Stimulated activated CD8-positive, alpha-beta memory T cell treated with anti-CD3 and anti-CD28 coated beads, Interleukin-4, amount 100 ng/mL, for 4 hours (primary cell): Measurements from ENCODE around the gene DBN1.
"Not testable (repeated sequence)": the region's sequence is repeated elsewhere in the genome, so short reads cannot be mapped to it uniquely, and the experiment has no call there.

Source experiments
- DNase-seq, 2 donors: peaks; one replicate each; pipeline ENCODE4 v3.0.0-alpha.2; 2020; ENCODE audit warnings: low read depth in 2 of 2, low spot score in 1 of 2

The DBN1 gene

DNA sequence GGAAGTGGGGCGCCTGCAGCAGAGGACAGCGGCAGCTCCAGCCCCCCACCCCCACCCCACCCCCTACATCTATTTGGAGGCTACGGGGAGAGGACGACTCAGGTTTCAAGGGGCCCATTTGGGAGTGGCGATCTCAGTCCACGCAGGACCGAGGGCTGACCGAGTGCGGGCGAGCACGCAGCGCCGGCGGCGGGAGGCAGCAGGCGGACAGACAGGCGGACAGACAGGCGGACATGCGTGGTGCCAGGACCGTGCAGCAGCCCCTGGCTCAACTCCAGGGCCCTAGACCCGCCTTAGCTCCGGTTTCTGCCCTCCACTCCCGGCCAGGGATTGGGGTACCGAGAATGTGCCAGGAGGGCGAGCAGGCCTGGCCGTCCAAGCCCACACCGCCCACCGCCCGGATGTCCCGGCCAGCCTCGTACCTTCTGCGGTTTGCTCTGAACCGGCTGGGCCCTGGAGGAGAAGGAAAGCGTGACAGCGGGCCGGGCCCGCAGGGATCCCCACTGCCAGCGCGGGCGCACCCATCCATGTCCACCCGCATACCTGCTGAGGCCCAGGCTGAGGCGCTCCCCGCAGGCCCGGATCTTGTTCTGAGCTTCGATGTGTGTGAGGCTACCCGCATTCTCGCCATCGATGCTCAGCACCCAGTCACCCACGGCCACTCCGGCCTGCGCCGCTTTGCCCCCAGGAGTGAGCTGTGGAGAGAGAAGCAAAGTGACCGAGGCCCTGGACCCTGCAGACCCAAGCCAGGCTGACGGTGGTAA is 18.7 kb upstream of the DBN1 start:
- DNase-seq, result no peak

DNA sequence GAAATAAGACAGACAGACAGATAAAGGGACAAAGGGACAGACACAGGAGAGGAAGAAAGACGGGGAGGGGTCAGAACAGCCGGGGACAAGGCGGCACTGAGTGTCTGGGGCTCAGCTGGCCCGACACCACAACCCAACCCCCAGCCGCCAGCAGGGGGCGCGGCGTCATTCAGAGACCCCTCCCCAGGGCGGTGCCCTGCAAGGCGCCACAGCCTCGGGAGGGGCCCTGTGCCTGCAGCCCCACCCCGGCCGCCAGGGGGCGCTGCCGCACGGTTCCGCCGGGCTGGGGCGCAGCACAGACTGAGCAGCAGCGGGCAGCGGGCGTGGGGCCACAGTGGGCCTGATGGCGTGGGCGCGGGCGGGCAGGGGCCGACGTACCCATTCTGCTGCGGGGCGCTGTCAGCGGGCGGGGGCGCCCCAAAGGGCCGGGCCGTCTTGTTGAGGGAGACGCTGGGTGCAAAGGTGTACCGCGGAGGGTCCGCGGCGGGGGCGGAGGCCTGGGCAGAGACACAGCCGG is 18.1 kb upstream of the DBN1 start:
- DNase-seq, result no peak

DNA sequence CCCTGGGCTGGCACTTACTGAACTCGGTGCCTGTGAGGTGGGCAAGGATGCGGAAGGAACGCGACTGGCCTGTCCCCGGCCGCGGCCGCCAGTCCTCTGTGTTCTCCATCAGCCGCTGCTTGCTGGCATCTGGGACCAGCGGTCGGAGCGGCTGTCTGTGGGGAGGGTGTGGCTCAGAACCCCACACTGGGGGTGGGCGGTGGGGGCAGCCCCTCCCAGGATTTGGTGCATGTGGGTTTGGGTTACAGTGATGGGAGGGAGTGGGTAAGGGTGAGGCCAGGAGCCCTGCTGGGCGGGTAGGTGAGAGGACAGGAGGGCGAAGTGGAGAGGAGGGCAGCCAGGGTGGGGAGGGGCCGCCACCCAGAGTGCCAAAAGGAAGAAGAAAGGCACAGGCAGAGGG is 17.6 kb upstream of the DBN1 start:
- DNase-seq, result no peak

DNA sequence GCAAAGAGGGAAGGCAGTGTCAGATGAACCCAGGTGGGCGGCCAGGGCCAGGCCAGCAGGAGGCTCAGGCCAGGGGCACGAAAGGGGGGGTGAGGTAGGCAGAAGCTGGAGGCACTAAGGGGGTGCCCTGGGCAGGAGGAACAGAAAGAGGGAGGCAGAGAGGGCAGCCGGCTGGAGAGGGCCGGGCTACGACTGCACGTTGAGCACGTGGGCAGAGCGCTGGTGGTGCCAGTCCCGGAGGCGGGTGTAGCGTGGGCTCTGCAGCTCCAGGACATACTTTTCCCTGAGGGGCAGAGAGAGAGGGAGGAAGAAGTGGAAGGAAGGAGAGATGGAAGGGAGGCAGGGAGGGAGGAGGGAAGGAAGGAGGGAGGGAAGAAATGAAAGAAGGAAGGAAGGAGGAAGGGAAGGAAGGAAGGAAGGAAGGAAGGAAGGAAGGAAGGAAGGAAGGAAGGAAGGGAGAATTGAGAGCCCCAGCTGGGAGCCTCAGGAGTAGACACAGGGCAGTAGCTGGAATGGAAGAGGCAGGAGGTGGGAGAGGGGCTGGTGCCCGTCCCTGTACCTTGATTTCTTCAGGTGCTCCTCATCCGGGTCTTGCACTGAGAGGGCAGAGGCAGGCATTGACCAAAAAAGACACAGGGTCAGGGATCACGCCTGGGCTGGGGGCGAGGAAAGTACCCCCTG is 17.0 kb upstream of the DBN1 start:
- no peak for DNase-seq

DNA sequence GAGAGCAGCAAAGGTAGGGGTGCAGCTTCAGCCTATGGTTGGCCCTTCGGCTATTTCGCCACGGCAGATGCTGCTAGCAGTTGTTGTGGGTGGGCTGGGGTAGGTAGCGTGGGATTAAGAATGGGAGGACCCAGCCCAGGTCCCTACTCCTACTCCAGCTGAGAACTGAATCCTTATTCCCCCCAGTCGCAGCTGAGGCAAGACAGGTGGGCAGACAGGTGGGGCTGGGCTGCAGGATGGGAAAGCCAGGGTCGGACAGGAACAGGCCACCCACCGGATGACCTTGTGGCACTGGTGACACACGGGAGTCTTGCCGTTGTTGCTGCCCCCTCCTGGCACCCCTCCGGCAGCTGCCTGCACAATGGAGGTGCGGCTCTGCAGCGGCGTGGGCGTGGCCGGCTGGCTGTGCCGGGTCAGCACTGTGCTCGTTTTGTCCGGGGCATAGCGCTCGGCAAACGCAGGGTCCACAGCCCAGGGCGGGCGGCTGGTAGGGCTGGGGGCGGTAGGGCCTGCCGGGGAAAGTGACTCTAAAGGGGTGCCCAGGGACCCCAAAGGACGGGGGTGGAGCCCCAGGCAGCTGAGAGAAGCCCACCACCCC is 15.8 kb upstream of the DBN1 start:
- DNase-seq, result no peak

DNA sequence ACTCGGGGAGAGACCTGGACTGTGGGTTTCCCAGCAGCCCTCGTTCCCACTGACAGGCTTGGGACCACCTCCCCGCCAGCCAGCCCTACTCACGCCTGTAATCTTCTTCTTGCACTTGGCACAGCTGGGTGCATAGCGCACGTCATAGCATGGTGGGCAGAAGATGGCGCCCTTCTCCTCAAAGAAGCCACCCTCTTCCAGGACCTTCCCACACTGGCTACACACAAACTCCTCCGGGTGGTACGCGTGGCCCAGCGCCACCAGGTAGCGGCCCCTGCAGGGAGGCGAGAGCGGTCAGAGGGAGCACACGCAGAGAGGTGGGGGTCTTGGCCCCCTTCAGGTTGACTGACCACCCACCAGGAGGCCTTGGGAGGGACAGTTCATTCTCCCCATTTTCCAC is 14.5 kb upstream of the DBN1 start:
- DNase-seq, result no peak

DNA sequence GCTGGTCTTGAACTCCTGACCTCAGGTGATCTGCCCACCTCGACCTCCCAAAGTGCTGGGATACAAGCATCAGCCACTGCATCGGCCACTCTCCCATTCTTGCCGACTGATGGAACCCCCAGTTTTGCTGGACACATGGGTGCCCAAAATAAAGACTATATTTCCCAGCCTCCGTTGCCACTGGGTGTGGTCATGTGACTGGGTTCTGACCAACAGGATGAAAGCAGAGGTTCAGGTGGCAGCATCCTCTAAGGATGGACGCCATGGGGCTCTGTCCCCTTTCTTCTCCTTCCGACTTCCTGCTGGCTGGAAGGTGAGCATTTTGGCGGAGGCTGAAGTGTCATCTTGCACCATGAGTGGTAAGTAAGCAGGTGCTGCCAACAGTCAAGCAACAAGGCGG is 13.7 kb upstream of the DBN1 start:
- DNase-seq, result no peak

DNA sequence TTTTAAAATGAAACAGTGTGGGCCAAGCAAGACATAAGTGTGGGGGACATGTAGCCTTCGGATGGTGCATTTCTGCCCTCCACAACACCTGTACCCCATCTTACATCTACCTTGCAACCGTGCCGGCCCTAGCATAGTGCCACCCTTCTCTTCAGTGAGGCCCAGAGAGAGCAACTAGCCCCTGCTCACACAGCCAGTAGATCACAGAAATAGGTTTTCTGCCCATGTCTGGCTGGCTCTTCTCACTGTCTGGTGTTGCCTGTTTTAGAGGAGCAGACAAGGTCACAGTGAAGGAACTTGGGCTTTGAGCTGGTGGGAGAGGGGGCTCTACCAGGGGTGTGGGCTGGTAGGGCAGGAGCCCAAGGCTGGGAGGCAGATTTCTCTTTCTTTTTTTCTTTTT is 12.8 kb upstream of the DBN1 start:
- DNase-seq, result no peak

DNA sequence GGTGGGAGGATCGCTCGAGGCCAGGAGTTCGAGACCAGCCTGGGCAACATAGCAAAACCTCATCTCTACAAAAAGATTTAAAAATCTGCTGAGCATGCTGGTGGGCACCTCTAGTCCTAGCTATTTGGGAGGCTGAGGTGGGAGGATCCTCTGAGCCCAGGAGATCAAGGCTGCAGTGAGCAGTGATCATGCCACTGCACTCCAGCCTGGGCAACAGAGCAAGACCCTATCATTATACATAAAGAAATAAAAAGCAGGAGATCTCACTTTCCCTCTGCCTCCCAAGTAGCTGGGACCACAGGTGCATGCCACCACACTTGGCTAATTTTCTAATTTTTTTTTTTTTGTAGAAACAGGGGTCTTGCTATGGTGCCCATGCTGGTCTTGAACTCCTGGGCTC is 12.3 kb upstream of the DBN1 start:
- not testable (repeated sequence) for DNase-seq

DNA sequence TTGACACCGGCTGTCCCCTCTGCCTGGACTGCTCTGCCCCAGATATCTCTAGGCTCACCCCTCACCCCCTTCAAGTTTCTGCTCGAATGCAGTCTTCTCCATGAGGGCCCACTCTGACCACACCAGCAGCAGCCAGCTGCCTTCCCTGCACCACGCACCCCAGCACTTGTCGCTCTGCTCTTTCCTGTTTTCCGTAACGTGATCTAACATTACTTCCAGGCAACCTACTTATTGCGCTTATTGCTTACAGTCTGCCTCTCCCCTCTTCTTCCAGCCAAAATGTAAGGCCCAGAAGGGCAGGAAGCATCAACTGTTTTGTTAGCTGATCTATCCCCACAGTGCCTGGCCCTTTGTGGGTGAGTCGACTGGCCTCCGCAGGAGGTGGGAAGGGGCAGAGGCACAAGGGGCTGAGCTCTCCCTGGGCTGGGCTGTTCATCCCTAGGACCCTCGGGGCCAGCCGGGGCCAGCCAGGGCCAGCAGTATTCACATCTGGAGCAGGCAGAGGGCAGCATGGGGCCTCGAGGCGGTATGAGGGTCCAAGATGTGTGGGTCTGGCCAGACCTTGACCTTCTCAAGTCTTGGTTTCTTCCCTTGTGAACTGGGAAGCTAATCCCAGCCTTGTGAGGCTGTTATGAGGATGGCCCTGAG is 11.6 kb upstream of the DBN1 start:
- DNase-seq, result no peak

DNA sequence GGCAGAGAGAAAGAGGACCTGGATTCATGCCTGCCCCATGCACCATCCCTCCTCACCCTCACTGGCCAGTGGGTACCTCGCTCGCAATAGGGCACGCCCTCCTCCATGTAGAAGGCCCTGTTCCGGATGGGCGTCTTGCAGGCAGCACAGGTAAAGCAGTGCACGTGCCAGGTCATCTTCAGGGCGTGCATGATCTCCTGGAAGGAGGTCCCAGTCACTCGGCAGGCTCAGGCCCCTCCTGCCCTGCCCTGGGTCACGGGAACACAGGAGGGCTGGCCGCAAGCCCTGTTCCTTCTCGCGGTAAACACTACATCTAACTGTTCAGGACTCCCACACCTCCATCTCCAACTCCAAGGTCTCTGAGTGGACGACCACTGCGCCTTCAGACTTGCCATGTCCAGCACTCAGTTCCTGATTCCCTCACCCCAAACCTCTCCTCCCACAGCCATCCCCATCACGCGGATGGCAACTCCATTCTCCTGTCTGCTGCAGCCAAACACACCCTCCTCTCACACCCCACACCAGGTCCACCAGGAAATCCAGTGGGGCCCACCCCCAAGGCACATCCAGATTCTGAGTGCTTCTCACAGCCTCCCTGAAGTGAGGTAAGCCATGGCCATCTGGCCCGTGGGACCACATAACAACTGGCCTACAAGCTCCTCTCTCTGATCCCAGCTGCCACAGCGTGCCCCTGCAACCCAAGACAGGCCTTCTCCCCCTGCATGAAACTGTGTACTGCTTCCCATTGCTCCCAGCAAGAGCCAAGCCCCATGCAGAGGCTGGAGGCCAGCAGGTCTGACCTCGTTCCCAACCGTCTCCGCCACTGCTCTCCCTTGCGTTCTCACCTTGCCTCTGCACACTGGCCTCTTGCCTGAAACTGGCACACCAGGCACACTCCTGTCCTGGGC is 10.8 kb upstream of the DBN1 start:
- no peak for DNase-seq

DNA sequence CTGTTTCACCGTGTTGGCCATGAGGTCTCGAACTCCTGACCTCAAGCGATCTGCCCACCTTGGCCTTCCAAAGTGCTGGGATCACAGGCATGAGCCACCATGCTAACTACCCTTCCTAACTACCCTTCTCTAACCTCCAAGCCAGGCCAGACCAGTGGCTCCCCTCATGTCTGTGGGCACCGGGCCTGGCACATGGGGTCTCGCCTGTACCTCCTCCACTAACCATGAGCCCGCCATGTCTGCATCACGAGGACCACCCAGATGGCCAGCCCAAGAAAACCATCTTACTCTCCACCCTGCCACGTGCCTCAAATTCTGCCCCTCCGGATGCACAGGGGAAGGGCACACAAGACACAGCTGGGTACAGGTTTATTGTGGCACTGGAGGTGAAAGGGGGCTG is 9.6 kb upstream of the DBN1 start:
- no peak for DNase-seq

DNA sequence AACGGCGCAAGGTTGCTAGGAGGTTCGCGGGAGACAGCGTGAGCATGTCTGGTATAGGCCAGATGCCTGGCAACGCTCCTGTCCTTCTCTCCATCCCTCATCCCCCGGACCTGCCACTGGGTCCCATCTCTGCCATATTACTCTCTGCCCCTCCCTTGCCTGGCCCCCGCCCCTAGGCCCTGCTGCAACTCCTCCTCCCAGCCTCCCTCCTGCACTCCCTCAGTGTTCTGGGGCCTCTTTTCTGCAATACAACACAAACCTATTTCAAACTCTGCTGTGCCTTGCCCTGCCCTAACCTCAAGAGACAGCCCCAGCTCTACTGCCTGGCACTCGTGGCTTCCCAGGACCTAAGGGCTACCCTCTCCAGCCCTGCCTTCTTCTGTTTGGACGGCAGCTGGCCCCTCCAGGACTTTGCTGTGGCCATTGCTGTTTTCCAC is 8.9 kb upstream of the DBN1 start:
- DNase-seq, result no peak

DNA sequence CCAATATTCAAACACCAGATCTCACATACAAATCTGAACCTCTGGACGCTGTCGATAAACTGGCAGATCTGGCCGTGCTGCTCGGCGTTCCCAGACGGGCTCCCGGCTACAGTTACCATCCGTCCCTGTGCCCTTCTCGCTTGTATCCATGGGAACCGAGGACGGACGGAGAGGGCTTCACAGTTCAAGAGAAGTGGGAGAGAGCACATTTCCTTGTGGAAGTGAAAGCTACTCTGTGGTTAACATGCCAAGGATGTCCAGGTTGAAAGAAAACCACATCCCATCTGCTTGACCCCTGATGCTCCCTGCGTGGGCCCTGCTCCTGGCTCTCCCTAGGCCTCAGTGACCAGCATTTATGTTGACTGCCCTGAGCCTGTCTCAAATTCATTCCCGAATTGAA is 6.3 kb upstream of the DBN1 start:
- DNase-seq, result no peak

DNA sequence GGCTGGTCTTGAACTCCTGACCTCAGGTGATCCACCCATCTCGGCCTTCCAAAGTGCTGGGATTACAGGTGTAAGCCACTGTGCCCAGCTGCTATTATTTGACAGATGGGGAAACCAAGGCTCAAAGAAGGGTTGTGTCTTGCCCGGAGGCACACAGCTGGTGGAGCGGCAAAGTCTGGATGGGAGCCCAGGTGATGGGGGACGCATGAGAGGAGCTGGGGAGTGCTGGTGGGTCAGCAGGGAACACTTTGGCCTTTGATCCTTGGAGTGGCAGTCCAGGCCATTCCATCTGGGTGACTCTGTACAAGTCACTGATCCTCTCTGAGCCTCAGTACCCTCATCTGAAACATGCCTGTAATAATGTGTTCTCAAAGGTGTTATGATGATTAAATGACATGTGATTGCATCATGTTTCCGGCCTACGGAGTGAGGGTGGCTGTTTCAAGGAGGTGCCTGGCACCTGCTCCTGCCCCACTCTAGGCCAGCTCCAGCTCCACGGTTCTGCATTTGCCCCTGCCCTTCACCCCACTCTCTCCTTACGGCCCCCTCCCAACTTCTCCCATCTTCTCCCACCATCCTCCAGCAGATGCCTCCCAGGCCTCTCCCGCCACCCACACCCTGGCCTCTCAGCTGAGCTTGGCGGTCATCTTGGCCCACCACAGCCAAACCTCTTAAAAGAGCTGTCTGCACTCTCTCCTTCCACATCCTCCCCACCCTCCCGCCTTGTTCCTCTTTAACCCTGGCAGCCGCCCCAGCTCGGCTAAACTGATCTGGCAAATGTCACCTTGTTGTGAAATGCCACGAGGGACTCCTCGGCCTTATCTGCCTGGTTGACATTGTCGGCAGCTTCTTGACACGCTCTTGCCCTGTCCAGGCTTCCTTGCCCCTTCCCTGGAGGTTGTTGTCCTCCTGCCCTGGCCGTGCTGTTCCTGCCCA is 5.5 kb upstream of the DBN1 start:
- no peak for DNase-seq

DNA sequence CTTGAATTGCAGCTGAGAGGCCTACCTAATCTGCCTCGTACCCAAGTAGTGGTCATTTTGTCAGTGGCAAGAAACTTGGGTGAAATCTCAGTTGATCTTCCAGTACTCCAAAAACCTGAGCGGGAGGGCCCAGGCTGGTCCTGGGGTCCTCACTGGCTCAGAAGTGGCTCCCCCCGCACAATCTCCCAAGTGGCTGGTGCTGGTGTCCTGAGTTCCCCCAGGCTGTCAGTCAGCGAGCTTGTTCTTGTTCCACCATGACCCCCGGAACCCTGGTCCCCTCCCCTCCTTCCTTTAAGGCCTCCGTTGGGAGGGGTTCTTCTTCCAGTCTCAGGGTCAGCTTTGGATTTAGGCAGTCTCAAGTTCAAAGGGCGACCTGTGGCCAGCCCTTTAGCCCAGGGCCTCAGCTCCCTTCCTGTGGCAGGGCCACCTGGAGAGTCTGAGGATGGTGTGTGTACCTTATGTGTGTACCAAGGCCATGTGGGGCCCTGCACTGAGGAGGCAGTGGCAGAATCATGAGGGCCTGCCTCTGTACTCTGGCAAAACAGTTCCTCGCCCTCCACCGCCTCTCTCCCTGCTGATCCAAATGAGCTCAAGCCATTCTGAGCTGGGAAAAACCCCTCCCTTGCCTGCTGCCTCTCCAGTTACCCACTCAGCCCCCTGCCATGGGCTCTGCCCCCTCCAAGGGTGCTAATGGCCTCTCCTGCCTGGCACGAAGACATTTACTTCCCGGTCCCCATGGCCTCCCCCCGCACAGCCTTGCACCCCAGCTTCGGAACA is 4.5 kb upstream of the DBN1 start:
- no peak for DNase-seq

DNA sequence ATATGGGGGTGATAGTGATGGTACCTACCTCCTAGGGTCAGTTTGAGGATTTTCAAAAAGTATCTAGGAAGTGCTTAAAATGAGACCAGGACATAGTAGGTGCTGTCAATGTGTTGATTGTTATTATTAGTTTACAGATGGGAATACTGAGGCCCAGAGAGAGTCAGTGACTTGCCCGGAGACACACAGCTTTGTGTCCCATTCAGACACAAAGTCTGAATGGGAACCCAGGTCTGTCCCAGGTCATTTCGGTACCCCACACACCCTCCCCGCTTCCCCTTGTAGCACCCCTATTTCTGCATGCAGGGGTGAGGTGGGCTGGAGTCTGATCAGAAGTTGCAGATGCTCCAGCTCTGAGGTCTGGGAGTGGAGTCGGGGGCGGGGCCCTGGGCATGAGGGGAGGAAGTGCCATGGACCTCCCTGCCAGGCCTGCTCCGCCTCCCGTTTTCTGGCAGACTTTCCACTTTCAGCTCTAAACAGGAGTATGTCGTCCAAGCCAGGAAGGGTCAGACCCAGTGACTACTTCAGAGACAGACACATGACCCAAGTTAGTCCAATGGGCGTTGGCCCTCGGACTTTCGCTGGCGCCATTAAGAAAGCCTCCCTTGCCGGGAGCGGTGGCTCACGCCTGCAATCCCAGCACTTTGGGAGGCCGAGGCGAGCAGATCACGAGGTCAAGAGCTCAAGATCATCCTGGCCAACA is 3.2 kb upstream of the DBN1 start:
- no peak for DNase-seq
